Type B pancreatic cell (in vitro differentiated cells): ENCODE data around the gene KATNB1. TPM values are rescaled to one million over a fixed set of nuclear protein-coding genes. Genes with fewer than 3 reads are reported as not detected.

Experiments
- DNase-seq: peaks from one replicate; pipeline ENCODE4 v3.0.0; 2021; ENCODE audit warnings: mixed read lengths; ENCODE audit not compliant: unreplicated experiment; ENCODE audit errors: extremely low spot score
- H3K27ac Mint-ChIP-seq: 2 replicates; pipeline ENCODE4 v1.8.0; 2021; ENCODE audit warnings: mild to moderate bottlenecking, mixed read lengths
- H3K27me3 Mint-ChIP-seq: 2 replicates; pipeline ENCODE4 v1.8.0; 2021; ENCODE audit warnings: mixed read lengths
- H3K36me3 Mint-ChIP-seq: 2 replicates; pipeline ENCODE4 v1.8.0; 2021; ENCODE audit warnings: mixed read lengths
- H3K4me1 Mint-ChIP-seq: one replicate; pipeline ENCODE4 v1.8.0; 2021; ENCODE audit warnings: mixed read lengths; ENCODE audit not compliant: unreplicated experiment
- H3K4me3 Mint-ChIP-seq: 2 replicates; pipeline ENCODE4 v1.8.0; 2021; ENCODE audit warnings: mild to moderate bottlenecking, mixed read lengths
- H3K9me3 Mint-ChIP-seq: 2 replicates; pipeline ENCODE4 v1.8.0; 2021; ENCODE audit warnings: mixed read lengths
- total RNA-seq: library from RNA; stranded (reverse); gene quantifications from 2 replicates; pipeline ENCODE4 v1.2.1, GENCODE V29; 2021; ENCODE audit warnings: low replicate concordance
- TF ChIP-seq, protein P1 (sequence below): fragments of 200-600 bp; sonication (generic); conservative IDR thresholded peaks from 2 replicates; pipeline ENCODE4 v1.5.0; 2021; ENCODE audit warnings: antibody characterized with exemption, mild to moderate bottlenecking

Gene KATNB1
- total RNA-seq, 1 donor from 2014 or later, result 31.7 TPM

DNA sequence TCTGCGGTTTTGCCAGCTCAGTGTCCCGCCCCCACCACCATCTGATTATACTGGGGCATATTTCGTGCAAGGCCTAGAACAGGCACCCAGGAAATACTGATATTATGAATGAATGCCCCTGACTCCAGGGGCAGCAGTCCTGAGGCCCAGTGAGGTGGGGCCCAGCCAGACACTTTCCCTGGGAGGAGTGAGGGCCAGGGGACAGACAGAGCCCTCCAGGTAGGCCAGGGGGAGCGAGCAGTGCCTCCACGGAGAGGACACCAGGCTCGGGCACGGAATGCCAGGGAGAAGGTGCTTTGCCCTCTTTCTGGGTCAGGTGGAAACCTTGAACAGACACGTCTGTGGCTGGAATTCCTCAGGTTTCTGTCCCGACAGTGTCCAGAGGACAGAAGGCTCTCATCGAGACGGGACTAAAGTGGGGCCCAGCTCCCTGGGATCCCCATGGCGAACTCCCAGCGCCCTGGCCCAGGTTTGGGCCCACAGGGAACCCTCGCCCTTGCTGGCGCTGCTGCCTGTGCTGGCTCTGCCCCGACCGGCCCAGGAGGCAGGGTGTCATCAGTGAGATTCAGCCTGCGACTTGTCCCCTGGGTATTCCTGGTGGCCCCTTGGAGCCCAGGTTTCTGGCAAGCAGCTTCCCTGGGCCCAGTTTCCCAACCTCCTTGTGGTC, 4.3 kb downstream of the KATNB1 start:
- DNase-seq, result no peak
- Mint-ChIP-seq H3K36me3 (no peaks in the 10 kb centered on the region), H3K27me3 (no peaks in the 10 kb centered on the region), H3K4me1 (peaks cover 14% of the 10 kb centered on the region), H3K4me3 (no peak overlapping the region), H3K9me3 (no peaks in the 10 kb centered on the region), H3K27ac (no peak overlapping the region)
- TF ChIP-seq, protein P1, sequence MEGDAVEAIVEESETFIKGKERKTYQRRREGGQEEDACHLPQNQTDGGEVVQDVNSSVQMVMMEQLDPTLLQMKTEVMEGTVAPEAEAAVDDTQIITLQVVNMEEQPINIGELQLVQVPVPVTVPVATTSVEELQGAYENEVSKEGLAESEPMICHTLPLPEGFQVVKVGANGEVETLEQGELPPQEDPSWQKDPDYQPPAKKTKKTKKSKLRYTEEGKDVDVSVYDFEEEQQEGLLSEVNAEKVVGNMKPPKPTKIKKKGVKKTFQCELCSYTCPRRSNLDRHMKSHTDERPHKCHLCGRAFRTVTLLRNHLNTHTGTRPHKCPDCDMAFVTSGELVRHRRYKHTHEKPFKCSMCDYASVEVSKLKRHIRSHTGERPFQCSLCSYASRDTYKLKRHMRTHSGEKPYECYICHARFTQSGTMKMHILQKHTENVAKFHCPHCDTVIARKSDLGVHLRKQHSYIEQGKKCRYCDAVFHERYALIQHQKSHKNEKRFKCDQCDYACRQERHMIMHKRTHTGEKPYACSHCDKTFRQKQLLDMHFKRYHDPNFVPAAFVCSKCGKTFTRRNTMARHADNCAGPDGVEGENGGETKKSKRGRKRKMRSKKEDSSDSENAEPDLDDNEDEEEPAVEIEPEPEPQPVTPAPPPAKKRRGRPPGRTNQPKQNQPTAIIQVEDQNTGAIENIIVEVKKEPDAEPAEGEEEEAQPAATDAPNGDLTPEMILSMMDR, result no peak

DNA sequence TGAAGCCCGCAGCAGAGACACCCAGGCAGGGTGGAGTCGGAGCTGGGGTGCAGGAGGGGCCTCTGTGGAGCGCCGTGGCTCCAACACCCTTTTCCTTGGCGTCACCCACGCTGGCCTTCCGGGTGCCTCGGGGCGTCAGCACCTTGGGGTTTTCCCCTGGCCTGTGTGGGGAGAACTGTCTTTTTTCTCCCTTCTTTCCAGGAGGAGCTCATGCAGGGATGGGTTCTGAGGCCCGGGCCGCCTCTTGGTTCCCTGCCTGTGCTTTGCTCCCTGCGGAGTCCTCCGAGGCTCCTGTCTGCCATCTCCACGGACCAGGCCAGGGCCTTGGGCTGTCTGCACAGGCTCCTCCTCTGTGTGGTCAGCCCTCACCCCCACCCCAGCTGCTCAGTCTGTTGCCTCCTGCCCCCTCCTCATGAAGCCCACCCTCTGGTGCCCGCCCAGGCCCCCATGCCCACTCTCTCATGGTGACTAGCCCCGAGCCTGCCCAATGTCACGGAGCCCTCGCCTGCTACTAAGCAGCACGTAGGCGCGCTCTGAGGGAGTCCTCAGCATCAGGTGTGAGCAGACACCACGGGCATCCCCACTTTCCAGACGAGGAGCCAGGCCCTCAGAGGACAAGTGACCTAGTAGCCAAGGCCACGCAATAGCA, 5.0 kb downstream of the KATNB1 start:
- TF ChIP-seq, protein P1, result no peak
- H3K27ac Mint-ChIP-seq, result no peak overlapping the region
- no peak for DNase-seq
- H3K36me3 Mint-ChIP-seq, result no peaks in the 10 kb centered on the region
- H3K27me3 Mint-ChIP-seq, result no peaks in the 10 kb centered on the region
- H3K9me3 Mint-ChIP-seq, result no peaks in the 10 kb centered on the region
- peaks cover 11% of the 10 kb centered on the region for H3K4me1 Mint-ChIP-seq
- H3K4me3 Mint-ChIP-seq, result no peak overlapping the region

DNA sequence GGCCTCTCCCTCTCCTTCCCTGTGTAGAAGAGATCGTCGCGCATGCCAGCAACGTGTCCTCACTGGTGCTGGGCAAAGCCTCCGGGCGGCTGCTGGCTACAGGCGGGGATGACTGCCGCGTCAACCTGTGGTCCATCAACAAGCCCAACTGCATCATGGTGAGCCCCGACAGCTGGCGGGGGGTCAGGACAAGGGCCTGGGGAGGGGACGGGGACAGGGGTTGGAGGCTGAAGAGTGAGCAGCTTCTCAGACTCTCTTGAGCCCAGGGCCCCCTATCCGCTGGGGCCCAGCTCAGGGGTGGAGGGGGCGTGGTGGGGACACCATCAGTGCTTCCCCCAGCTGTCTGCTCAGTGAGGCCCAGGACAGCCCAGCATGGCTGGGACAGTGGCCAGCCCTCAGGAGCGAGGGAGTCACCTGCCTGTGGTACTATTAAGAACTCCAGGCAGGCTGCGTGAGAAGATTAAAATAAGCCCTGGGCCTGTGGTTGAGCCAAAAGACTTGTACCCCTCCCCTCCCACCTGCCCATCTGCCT, 6.2 kb downstream of the KATNB1 start:
- no peaks in the 10 kb centered on the region for H3K27me3 Mint-ChIP-seq
- DNase-seq, result no peak
- H3K36me3 Mint-ChIP-seq, result peaks cover 8% of the 10 kb centered on the region
- TF ChIP-seq, protein P1, result no peak
- peaks cover 5% of the 10 kb centered on the region for H3K4me1 Mint-ChIP-seq
- no peak overlapping the region for H3K27ac Mint-ChIP-seq
- H3K9me3 Mint-ChIP-seq, result no peaks in the 10 kb centered on the region
- H3K4me3 Mint-ChIP-seq, result no peak overlapping the region

DNA sequence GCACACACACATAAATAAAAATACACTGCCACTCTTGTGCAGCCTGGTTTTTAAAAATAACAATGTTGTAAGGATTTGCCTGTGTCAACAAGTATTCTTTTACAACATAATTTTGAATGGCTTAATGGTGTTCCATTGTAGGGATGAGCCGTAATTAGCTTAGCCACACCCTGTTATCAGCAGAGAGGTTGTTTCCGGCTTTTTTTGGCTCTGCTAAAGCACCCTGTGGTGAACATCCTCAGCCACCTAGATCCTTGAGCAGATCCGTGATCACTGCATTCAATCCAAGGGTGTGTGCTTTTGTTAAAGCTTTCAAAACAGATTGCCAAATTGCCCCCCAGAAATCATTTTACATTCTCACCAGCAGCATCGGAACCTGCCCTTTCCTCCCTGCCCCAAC, 7.0 kb downstream of the KATNB1 start:
- H3K27ac Mint-ChIP-seq, result no peak overlapping the region
- peaks cover 8% of the 10 kb centered on the region for H3K36me3 Mint-ChIP-seq
- no peaks in the 10 kb centered on the region for H3K4me1 Mint-ChIP-seq
- TF ChIP-seq, protein P1, result no peak
- H3K27me3 Mint-ChIP-seq, result no peaks in the 10 kb centered on the region
- no peak for DNase-seq
- H3K4me3 Mint-ChIP-seq, result no peak overlapping the region
- H3K9me3 Mint-ChIP-seq, result no peaks in the 10 kb centered on the region

DNA sequence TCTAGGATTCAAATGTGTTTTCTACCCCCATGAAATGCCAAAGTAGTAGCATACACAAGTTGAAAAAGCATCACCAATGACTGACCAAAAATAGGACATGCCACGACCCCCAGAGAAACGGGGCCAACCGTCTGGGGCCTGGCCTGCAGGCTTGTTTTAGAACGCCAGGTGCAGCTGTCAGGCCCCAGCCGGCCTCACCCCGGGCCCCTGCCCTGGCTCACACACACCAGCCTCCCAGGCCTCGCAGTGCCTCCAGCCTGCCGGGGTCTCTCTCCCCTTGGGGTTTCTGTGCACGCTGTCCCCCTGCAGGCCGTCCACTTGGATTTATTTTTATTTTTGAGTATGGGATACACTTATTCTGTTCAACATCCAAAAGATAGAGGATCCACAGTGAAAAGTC, 7.9 kb downstream of the KATNB1 start:
- H3K36me3 Mint-ChIP-seq, result peaks cover 8% of the 10 kb centered on the region

More for the DNA sequence above, 7.9 kb downstream of the KATNB1 start:
- DNase-seq, result no peak
- Mint-ChIP-seq H3K4me3 (no peak overlapping the region), H3K27me3 (no peaks in the 10 kb centered on the region), H3K4me1 (no peaks in the 10 kb centered on the region), H3K27ac (no peak overlapping the region), H3K9me3 (no peaks in the 10 kb centered on the region)
- TF ChIP-seq, protein P1, result peak; percentile 19
